IMR-90 (cell line): Measurements from ENCODE around the gene LPAR5. TPM values are rescaled to one million over a fixed set of nuclear protein-coding genes. Genes with fewer than 3 reads are reported as not detected.

ENCODE experiments used
- ATAC-seq: fragments of 200-7000 bp; cut with Tn5 transposase; 2 replicates; pipeline ENCODE4 v1.9.1; 2020; ENCODE audit warnings: low read depth, mild to moderate bottlenecking, moderate library complexity
- BruUV-seq: library from RNA; stranded (reverse); fragments of 400-500 nt; replicated peaks from 2 replicates; lab custom pipeline; 2021; lab: Mats Ljungman, UMichigan
- CTCF ChIA-PET: fragments of 300-600 bp; formaldehyde crosslinking; extraction: SDS; loops from one replicate; lab custom pipeline; 2021; ENCODE audit warnings: antibody characterized with exemption; lab: Yijun Ruan, JAX
- POLR2A ChIA-PET: fragments of 300-600 bp; sonication (Branson Sonifier 250); formaldehyde crosslinking; loops from one replicate; lab custom pipeline; 2022; ENCODE audit warnings: antibody characterized with exemption; ENCODE audit not compliant: unreplicated experiment; lab: Charles Lee
- DNase-seq: peaks from one replicate; pipeline ENCODE4 v3.0.0; 2013
- H2AFZ ChIP-seq: replicated peaks from 2 replicates; pipeline ENCODE3; 2013; ENCODE audit warnings: low read length, mild to moderate bottlenecking; ENCODE audit not compliant: poor library complexity
- H2AK5ac ChIP-seq: 2 replicates; pipeline ENCODE4 v1.6.1; 2013; ENCODE audit warnings: low read depth, low read length, inconsistent platforms
- H2AK9ac ChIP-seq: replicated peaks from 2 replicates; pipeline ENCODE3; 2013; ENCODE audit warnings: mild to moderate bottlenecking, low read depth, low read length, moderate library complexity; ENCODE audit not compliant: poor library complexity
- H2BK120ac ChIP-seq: 2 replicates; pipeline ENCODE4 v1.6.1; 2013; ENCODE audit warnings: low read depth, low read length, inconsistent platforms
- H2BK15ac ChIP-seq: 3 replicates; pipeline ENCODE4 v1.6.1; 2013; ENCODE audit warnings: low read depth, low read length, inconsistent platforms
- H2BK20ac ChIP-seq: 2 replicates; pipeline ENCODE4 v1.6.1; 2013; ENCODE audit warnings: low read depth, mild to moderate bottlenecking, inconsistent platforms, low read length, moderate library complexity
- H2BK5ac ChIP-seq: 2 replicates; pipeline ENCODE4 v1.6.1; 2013; ENCODE audit warnings: mild to moderate bottlenecking, low read depth, low read length, inconsistent platforms; ENCODE audit not compliant: poor library complexity, severe bottlenecking
- H3K14ac ChIP-seq: replicated peaks from 2 replicates; pipeline ENCODE4 v1.6.1; 2013; ENCODE audit warnings: low read depth, low read length, inconsistent platforms
- H3K18ac ChIP-seq: 2 replicates; pipeline ENCODE4 v1.6.1; 2013; ENCODE audit warnings: low read depth, low read length, control low read depth
- H3K23ac ChIP-seq: 2 replicates; pipeline ENCODE4 v1.6.1; 2013; ENCODE audit warnings: low read depth, low read length, inconsistent platforms
- H3K27ac ChIP-seq: 2 replicates; pipeline ENCODE4 v1.5.1; 2013; ENCODE audit warnings: mild to moderate bottlenecking, control low read depth, low read length; ENCODE audit not compliant: insufficient read depth
- H3K27me3 ChIP-seq: 2 replicates; pipeline ENCODE4 v1.6.1; 2013; ENCODE audit warnings: low read length; ENCODE audit not compliant: control insufficient read depth, insufficient read depth
- H3K36me3 ChIP-seq: 2 replicates; pipeline ENCODE4 v1.6.1; 2013; ENCODE audit warnings: low read length, mixed read lengths; ENCODE audit not compliant: control insufficient read depth, insufficient read depth
- H3K4ac ChIP-seq: 2 replicates; pipeline ENCODE4 v1.6.1; 2013; ENCODE audit warnings: low read depth, low read length, inconsistent platforms
- H3K4me1 ChIP-seq: 2 replicates; pipeline ENCODE4 v1.6.1; 2013; ENCODE audit warnings: low read length, mixed read lengths; ENCODE audit not compliant: control insufficient read depth, insufficient read depth
- H3K4me2 ChIP-seq: 2 replicates; pipeline ENCODE4 v1.6.1; 2013; ENCODE audit warnings: low read depth, mild to moderate bottlenecking, control low read depth, low read length, moderate library complexity
- H3K4me3 ChIP-seq: 2 replicates; pipeline ENCODE4 v1.5.1; 2013; ENCODE audit warnings: low read depth, mild to moderate bottlenecking, control low read depth, low read length, moderate library complexity; ENCODE audit not compliant: insufficient read depth
- H3K56ac ChIP-seq: 2 replicates; pipeline ENCODE4 v1.6.1; 2013; ENCODE audit warnings: low read length, inconsistent platforms; ENCODE audit not compliant: insufficient read depth; ENCODE audit errors: extremely low read depth
- H3K79me1 ChIP-seq, 2 experiments: 2 replicates each; pipeline ENCODE4 v1.6.1; 2013; ENCODE audit warnings: low read length in 2 of 2, inconsistent platforms in 1 of 2, low read depth in 1 of 2
- H3K9ac ChIP-seq: 2 replicates; pipeline ENCODE4 v1.6.1; 2013; ENCODE audit warnings: low read depth, low read length, control low read depth
- H3K9me1 ChIP-seq: 2 replicates; pipeline ENCODE4 v1.6.1; 2013; ENCODE audit warnings: low read length, inconsistent platforms; ENCODE audit not compliant: insufficient read depth
- H3K9me3 ChIP-seq: 2 replicates; pipeline ENCODE4 v1.6.1; 2013; ENCODE audit warnings: low read length; ENCODE audit not compliant: control insufficient read depth, insufficient read depth
- H4K20me1 ChIP-seq: 2 replicates; pipeline ENCODE4 v1.6.1; 2013; ENCODE audit warnings: low read length, inconsistent platforms; ENCODE audit not compliant: insufficient read depth
- H4K5ac ChIP-seq: 2 replicates; pipeline ENCODE4 v1.6.1; 2013; ENCODE audit warnings: mild to moderate bottlenecking, low read depth, low read length, control low read depth
- H4K8ac ChIP-seq, 2 experiments: 2 replicates each; pipeline ENCODE4 v1.6.1; 2013; ENCODE audit warnings: low read depth in 2 of 2, low read length in 2 of 2, control low read depth in 1 of 2, inconsistent platforms in 1 of 2
- H4K91ac ChIP-seq: 2 replicates; pipeline ENCODE4 v1.6.1; 2013; ENCODE audit warnings: low read depth, low read length, inconsistent platforms; ENCODE audit not compliant: insufficient read depth
- BHLHE40 ChIP-seq: fragments of 150-350 bp; IDR thresholded peaks from 2 replicates; pipeline ENCODE4 v1.6.1; 2016; ENCODE audit warnings: mild to moderate bottlenecking, low read depth, low read length
- CEBPB ChIP-seq: IDR thresholded peaks from 2 replicates; pipeline ENCODE4 v1.6.1; 2012; ENCODE audit warnings: low read depth, low read length, improper control_type of control experiment
- CHD1 ChIP-seq: IDR thresholded peaks from 2 replicates; pipeline ENCODE4 v1.6.1; 2012; ENCODE audit warnings: low read depth, low read length, improper control_type of control experiment
- CTCF ChIP-seq: conservative IDR thresholded peaks from 2 replicates; pipeline ENCODE4 v1.5.1; 2012; ENCODE audit warnings: mild to moderate bottlenecking, low read depth, low read length, improper control_type of control experiment
- ELK1 ChIP-seq: fragments of 150-350 bp; IDR thresholded peaks from 2 replicates; pipeline ENCODE4 v1.6.1; 2016; ENCODE audit warnings: low read depth, mild to moderate bottlenecking, low read length, moderate library complexity, borderline replicate concordance
- FOS ChIP-seq: fragments of 150-350 bp; IDR thresholded peaks from 2 replicates; pipeline ENCODE4 v1.6.1; 2016; ENCODE audit warnings: low read depth, low read length
- MAFK ChIP-seq: IDR thresholded peaks from 2 replicates; pipeline ENCODE4 v1.6.1; 2012; ENCODE audit warnings: low read depth, low read length, improper control_type of control experiment
- MAZ ChIP-seq: IDR thresholded peaks from 2 replicates; pipeline ENCODE4 v1.6.1; 2012; ENCODE audit warnings: low read depth, mild to moderate bottlenecking, low read length, improper control_type of control experiment, moderate library complexity, borderline replicate concordance
- MXI1 ChIP-seq: IDR thresholded peaks from 2 replicates; pipeline ENCODE4 v1.6.1; 2012; ENCODE audit warnings: low read depth, mild to moderate bottlenecking, low read length, moderate library complexity, borderline replicate concordance
- NFE2L2 ChIP-seq: fragments of 150-350 bp; IDR thresholded peaks from 2 replicates; pipeline ENCODE4 v1.6.1; 2016; ENCODE audit warnings: low read depth, mild to moderate bottlenecking, low read length
- POLR2A ChIP-seq: IDR thresholded peaks from 2 replicates; pipeline ENCODE4 v1.6.1; 2012; ENCODE audit warnings: mild to moderate bottlenecking, low read depth, low read length
- RAD21 ChIP-seq: IDR thresholded peaks from 2 replicates; pipeline ENCODE4 v1.6.1; 2012; ENCODE audit warnings: low read length, improper control_type of control experiment
- RCOR1 ChIP-seq: IDR thresholded peaks from 2 replicates; pipeline ENCODE4 v1.6.1; 2012; ENCODE audit warnings: mild to moderate bottlenecking, low read length, improper control_type of control experiment; ENCODE audit not compliant: insufficient replicate concordance
- RFX5 ChIP-seq: IDR thresholded peaks from 2 replicates; pipeline ENCODE4 v1.8.0; 2012; ENCODE audit warnings: low read depth, mild to moderate bottlenecking, low read length, moderate library complexity
- SMC3 ChIP-seq: fragments of 150-350 bp; IDR thresholded peaks from 2 replicates; pipeline ENCODE4 v1.6.1; 2016; ENCODE audit warnings: low read depth, mild to moderate bottlenecking, antibody characterized with exemption, low read length, moderate library complexity
- USF2 ChIP-seq: fragments of 150-350 bp; IDR thresholded peaks from 2 replicates; pipeline ENCODE4 v1.6.1; 2017; ENCODE audit warnings: mild to moderate bottlenecking, antibody characterized with exemption, low read length, low read depth
- WGBS, 2 experiments: methylation state at CpG; one replicate each; pipeline versions ENCODE4 v1.1.5 to v1.1.7; 2013; ENCODE audit warnings: missing lambda C conversion rate in 2 of 2; ENCODE audit not compliant: insufficient read length in 1 of 2; ENCODE audit errors: extremely low coverage in 2 of 2; 5-methylcytosine and 5-hydroxymethylcytosine counted together
- dilution Hi-C: fragments of 300-500 bp; cut with HindIII; formaldehyde crosslinking; loops from one replicate; pipeline ENCODE4 v1.14.3; 2018; ENCODE audit warnings: low sequenced_read_pairs; ENCODE audit not compliant: unreplicated experiment
- in situ Hi-C: fragments of 300-500 bp; cut with MboI; formaldehyde crosslinking; loops from 3 replicates; pipeline ENCODE4 v1.14.3; 2019; ENCODE audit warnings: low sequenced_read_pairs, inconsistent platforms, mixed read lengths
- intact Hi-C: fragments of 100-400 bp; cut with micrococcal nuclease; formaldehyde crosslinking; loops from 2 replicates; pipeline ENCODE4 v1.10.0; 2022
- polyA plus RNA-seq, 3 experiments: library from polyadenylated mRNA; depleted of rRNA; stranded (reverse); fragments of >200 nt; gene quantifications; 2 replicates each; pipeline ENCODE4 v1.2.3, GENCODE V29; 2012; ENCODE audit warnings: low replicate concordance in 1 of 3
- total RNA-seq: library from RNA; depleted of rRNA; stranded (reverse); fragments of >200 nt; gene quantifications from 2 replicates; pipeline ENCODE4 v1.2.3, GENCODE V29; 2012

Gene LPAR5
- total and polyA plus RNA-seq, 2 of the 4 experiments (the other 2 are of a cell fraction) = not detected

GRCh38 chr12:6612247-6612646 is 23.5 kb downstream of the LPAR5 start:
- no TSS peak for BruUV-seq
- intact Hi-C loops = loop anchor here (10.0 kb wide), 1 partner anchor 153 kb away; the partner anchor contains the start of gene PTMS
- H4K20me1 ChIP-seq = no peaks in the 10 kb centered on the region
- H3K4ac ChIP-seq = peak overlapping the region; percentile 99
- H3K56ac ChIP-seq = no peak overlapping the region
- peak overlapping the region; percentile 98 for H2BK120ac ChIP-seq
- dilution Hi-C loops = no loop called here
- no peak for DNase-seq
- peaks cover 27% of the 10 kb centered on the region for H3K9me1 ChIP-seq
- no peak overlapping the region for H3K4me3 ChIP-seq
- peak overlapping the region; percentile 46; the same call in 1 of the 2 replicates for H3K9ac ChIP-seq
- H2BK20ac ChIP-seq = peak overlapping the region; percentile 77
- peak overlapping the region; percentile 48; the same call in 1 of the 2 replicates for H3K23ac ChIP-seq
- H2BK15ac ChIP-seq = peak overlapping the region; percentile 100; the same call in 1 of the 3 replicates
- in situ Hi-C loops = loop anchor here (10.0 kb wide), 1 partner anchor 213 kb away; the partner anchor contains the start of genes GPR162 and P3H3
- peak overlapping the region; percentile 99 to 100 for H4K8ac ChIP-seq
- TF ChIP-seq CEBPB = no peak
- TF ChIP-seq MAFK = no peak
- no peak for TF ChIP-seq CTCF
- TF ChIP-seq RCOR1 = no peak
- no peak for TF ChIP-seq MAZ
- no peak for TF ChIP-seq ELK1
- no peak for TF ChIP-seq SMC3
- no peak for TF ChIP-seq CHD1
- TF ChIP-seq USF2 = no peak
- TF ChIP-seq RFX5 = no peak
- no peak for TF ChIP-seq MXI1
- TF ChIP-seq NFE2L2 = no peak
- no peak for TF ChIP-seq FOS
- no peak for TF ChIP-seq POLR2A
- TF ChIP-seq RAD21 = no peak
- no peak for TF ChIP-seq BHLHE40
- peak overlapping the region; percentile 100 for H2AK9ac ChIP-seq
- H2BK5ac ChIP-seq = peak overlapping the region; percentile 97
- no peaks in the 10 kb centered on the region for H3K36me3 ChIP-seq
- H2AFZ ChIP-seq = peak overlapping the region; percentile 96
- H3K9me3 ChIP-seq = no peaks in the 10 kb centered on the region
- H3K14ac ChIP-seq = peak overlapping the region; percentile 100
- H4K5ac ChIP-seq = peak overlapping the region; percentile 86
- H2AK5ac ChIP-seq = peak overlapping the region; percentile 100
- no peak for ATAC-seq
- no peaks in the 10 kb centered on the region for H3K27me3 ChIP-seq
- ChIA-PET POLR2A (interaction anchor here (0.5 to 0.6 kb wide), 3 partner anchors 12 to 153 kb away, joined by 3 read pairs; no protein-coding TSS in a partner anchor), CTCF (interaction anchor here (0.6 to 0.7 kb wide), 2 partner anchors 52 to 77 kb away, joined by 3 read pairs; partner anchors contain the start of gene ZNF384)
- peak overlapping the region; percentile 71 for H3K18ac ChIP-seq
- 88% methylated on average over 4 of the region's 6 CpGs; no CpG with 5 or more reads in 1 of the 2 experiments for WGBS, 2 experiments
- H3K4me2 ChIP-seq = no peak overlapping the region
- peaks cover 23% of the 10 kb centered on the region for H3K4me1 ChIP-seq
- H4K91ac ChIP-seq = peak overlapping the region; percentile 99
- peak overlapping the region; percentile 93 for H3K27ac ChIP-seq
- H3K79me1 ChIP-seq = peaks cover 0 to 7% of the 10 kb centered on the region in 2 experiments; a peak in 1 of 4 replicates
